Caco-2 (cell line): Measurements from ENCODE around the gene TMEM91. TPM values are rescaled to one million over a fixed set of nuclear protein-coding genes. Genes with fewer than 3 reads are reported as not detected.

ENCODE experiments used
- BruUV-seq: library from RNA; stranded (reverse); fragments of 400-500 nt; replicated peaks from 2 replicates; lab custom pipeline; 2021; lab: Mats Ljungman, UMichigan
- CTCF ChIA-PET: fragments of 300-600 bp; sonication (Branson Sonifier 250); formaldehyde crosslinking; loops from one replicate; lab custom pipeline; 2022; ENCODE audit warnings: antibody characterized with exemption; lab: Charles Lee
- POLR2A ChIA-PET: fragments of 300-600 bp; sonication (Branson Sonifier 250); formaldehyde crosslinking; loops from one replicate; lab custom pipeline; 2022; ENCODE audit warnings: antibody characterized with exemption; lab: Charles Lee
- DNase-seq, 2 experiments: peaks; one replicate each; pipeline versions ENCODE4 v3.0.0 to v3.0.0-alpha.2; 2020 to 2022
- H3K27me3 ChIP-seq: replicated peaks from 2 replicates; pipeline ENCODE4 v1.6.0; 2011; ENCODE audit warnings: low read length; ENCODE audit not compliant: control insufficient read depth, insufficient read depth
- H3K36me3 ChIP-seq: 2 replicates; pipeline ENCODE4 v1.5.1; 2011; ENCODE audit warnings: low read length; ENCODE audit not compliant: control insufficient read depth, insufficient read depth
- H3K4me1 ChIP-seq: fragments of 250-450 bp; sonication (Bioruptor Pico); 2 replicates; pipeline ENCODE4 v1.5.1; 2020; ENCODE audit warnings: mild to moderate bottlenecking
- H3K4me3 ChIP-seq: 2 replicates; pipeline ENCODE4 v1.5.1; 2011; ENCODE audit warnings: low read depth, mild to moderate bottlenecking, control low read depth, low read length
- H3K9me3 ChIP-seq: fragments of 250-450 bp; sonication (Bioruptor Pico); 2 replicates; pipeline ENCODE4 v1.5.1; 2020; ENCODE audit warnings: mild to moderate bottlenecking, moderate library complexity
- H3K27ac Mint-ChIP-seq: one replicate; pipeline ENCODE4 v1.8.0; 2022; ENCODE audit warnings: mixed read lengths; ENCODE audit not compliant: unreplicated experiment
- H3K27me3 Mint-ChIP-seq: one replicate; pipeline ENCODE4 v1.8.0; 2022; ENCODE audit warnings: mixed read lengths; ENCODE audit not compliant: insufficient read depth, unreplicated experiment
- H3K36me3 Mint-ChIP-seq: one replicate; pipeline ENCODE4 v1.8.0; 2022; ENCODE audit warnings: mild to moderate bottlenecking, mixed read lengths; ENCODE audit not compliant: insufficient read depth, unreplicated experiment
- H3K4me1 Mint-ChIP-seq: one replicate; pipeline ENCODE4 v1.8.0; 2022; ENCODE audit warnings: low read depth, mixed read lengths; ENCODE audit not compliant: unreplicated experiment
- H3K4me3 Mint-ChIP-seq: one replicate; pipeline ENCODE4 v1.8.0; 2022; ENCODE audit warnings: mild to moderate bottlenecking, moderate library complexity, mixed read lengths; ENCODE audit not compliant: unreplicated experiment
- H3K9me3 Mint-ChIP-seq: one replicate; pipeline ENCODE4 v1.8.0; 2022; ENCODE audit warnings: mixed read lengths; ENCODE audit not compliant: unreplicated experiment
- CTCF ChIP-seq, 2 experiments: fragments of 200-600 bp in 1 of 2; IDR thresholded peaks; 1 replicate in 1 of 2; 2 replicates in 1 of 2; pipeline versions ENCODE4 v1.5.1 to v1.8.0; 2011 to 2022; ENCODE audit warnings: antibody characterized with exemption in 1 of 2, control low read depth in 1 of 2, inconsistent platforms in 1 of 2, low read depth in 1 of 2, low read length in 1 of 2, mild to moderate bottlenecking in 1 of 2, moderate library complexity in 1 of 2; ENCODE audit not compliant: insufficient read depth in 1 of 2, severe bottlenecking in 1 of 2, unreplicated experiment in 1 of 2
- intact Hi-C: fragments of 100-400 bp; cut with micrococcal nuclease; formaldehyde crosslinking; loops from one replicate; pipeline ENCODE4 v1.10.0; 2022; ENCODE audit not compliant: unreplicated experiment
- total RNA-seq: library from RNA; stranded (reverse); gene quantifications from 2 replicates; pipeline ENCODE4 v1.2.3, GENCODE V29; 2022

The TMEM91 gene
- total RNA-seq, 1 experiment from 2014 or later: 1.4 TPM

GRCh38 chr19:41412953-41413352, 36.6 kb downstream of the TMEM91 start:
- CTCF ChIA-PET: no interaction called here
- intact Hi-C loops: no loop called here
- Histone ChIP-seq H3K4me3 (no peak overlapping the region), H3K36me3 (peaks cover 2% of the 10 kb centered on the region; the same call in 1 of the 2 replicates), H3K27me3 (no peaks in the 10 kb centered on the region), H3K9me3 (no peaks in the 10 kb centered on the region), H3K4me1 (peaks cover 15% of the 10 kb centered on the region)
- POLR2A ChIA-PET: no interaction called here
- TF ChIP-seq CTCF (IDR thresholded peaks at IDR 0.05; ENCODE audit: insufficient read depth in 1 of 2, low read depth in 1 of 2, low read length in 1 of 2, severe bottlenecking in 1 of 2, unreplicated experiment in 1 of 2): no peak
- Mint-ChIP-seq H3K27me3 (no peaks in the 10 kb centered on the region), H3K36me3 (peaks cover 27% of the 10 kb centered on the region), H3K9me3 (no peaks in the 10 kb centered on the region), H3K27ac (no peak overlapping the region), H3K4me1 (peaks cover 16% of the 10 kb centered on the region), H3K4me3 (no peak overlapping the region)
- BruUV-seq: no TSS peak
- no peak for DNase-seq

GRCh38 chr19:41413947-41414346, 37.6 kb downstream of the TMEM91 start:
- Mint-ChIP-seq H3K4me3 (no peak overlapping the region), H3K4me1 (peaks cover 13% of the 10 kb centered on the region), H3K9me3 (no peaks in the 10 kb centered on the region), H3K36me3 (peaks cover 27% of the 10 kb centered on the region), H3K27ac (no peak overlapping the region), H3K27me3 (no peaks in the 10 kb centered on the region)
- no TSS peak for BruUV-seq
- ChIA-PET CTCF (no interaction called here), POLR2A (no interaction called here)
- H3K4me1 ChIP-seq: peaks cover 11% of the 10 kb centered on the region
- H3K36me3 ChIP-seq: peaks cover 2% of the 10 kb centered on the region; the same call in 1 of the 2 replicates
- no peaks in the 10 kb centered on the region for H3K27me3 ChIP-seq
- TF ChIP-seq CTCF (IDR thresholded peaks at IDR 0.05; ENCODE audit: insufficient read depth in 1 of 2, low read depth in 1 of 2, low read length in 1 of 2, severe bottlenecking in 1 of 2, unreplicated experiment in 1 of 2): no peak
- H3K9me3 ChIP-seq: no peaks in the 10 kb centered on the region
- H3K4me3 ChIP-seq: no peak overlapping the region
- intact Hi-C loops: no loop called here
- no peak for DNase-seq

GRCh38 chr19:41414461-41414860, 38.1 kb downstream of the TMEM91 start:
- Mint-ChIP-seq H3K4me3 (no peak overlapping the region), H3K27ac (no peak overlapping the region), H3K27me3 (no peaks in the 10 kb centered on the region), H3K36me3 (peaks cover 27% of the 10 kb centered on the region), H3K9me3 (no peaks in the 10 kb centered on the region), H3K4me1 (peaks cover 8% of the 10 kb centered on the region)
- intact Hi-C loops: no loop called here
- TF ChIP-seq CTCF (IDR thresholded peaks at IDR 0.05; ENCODE audit: insufficient read depth in 1 of 2, low read depth in 1 of 2, low read length in 1 of 2, severe bottlenecking in 1 of 2, unreplicated experiment in 1 of 2): no peak
- no TSS peak for BruUV-seq
- H3K9me3 ChIP-seq: no peaks in the 10 kb centered on the region
- ChIA-PET POLR2A (no interaction called here), CTCF (no interaction called here)
- no peak overlapping the region for H3K4me3 ChIP-seq
- H3K36me3 ChIP-seq: peaks cover 2% of the 10 kb centered on the region; the same call in 1 of the 2 replicates
- no peaks in the 10 kb centered on the region for H3K27me3 ChIP-seq
- peaks cover 6% of the 10 kb centered on the region for H3K4me1 ChIP-seq
- DNase-seq: no peak
